Stomach (tissue), 4 donors: ENCODE data around the gene ARAP3.

ENCODE experiments used
- EP300 ChIP-seq: sonication (generic); formaldehyde crosslinking; IDR thresholded peaks from one replicate; pipeline ENCODE4 v1.6.1; 2017; ENCODE audit warnings: antibody characterized with exemption
- POLR2A ChIP-seq, 4 donors: fragments of 450-650 bp; IDR thresholded peaks; one replicate each; pipeline ENCODE4 v1.6.1; 2016; ENCODE audit warnings: antibody characterized with exemption in 4 of 4, control low read depth in 2 of 4, mild to moderate bottlenecking in 1 of 4, moderate library complexity in 1 of 4
- POLR2AphosphoS5 ChIP-seq, 3 donors: sonication (generic); formaldehyde crosslinking; IDR thresholded peaks; one replicate each; pipeline ENCODE4 v1.6.1; 2016; ENCODE audit warnings: antibody characterized with exemption in 3 of 3
- TF ChIP-seq, protein P1 (sequence below), 7 experiments: fragments of 450-650 bp in 4 of 7; fragments of 200-600 bp in 3 of 7; sonication (generic) in 3 of 7; IDR thresholded peaks; one replicate each; pipeline ENCODE4 v1.5.1; 2016 to 2019; ENCODE audit warnings: antibody characterized with exemption in 7 of 7, control low read depth in 2 of 7, mild to moderate bottlenecking in 1 of 7

DNA sequence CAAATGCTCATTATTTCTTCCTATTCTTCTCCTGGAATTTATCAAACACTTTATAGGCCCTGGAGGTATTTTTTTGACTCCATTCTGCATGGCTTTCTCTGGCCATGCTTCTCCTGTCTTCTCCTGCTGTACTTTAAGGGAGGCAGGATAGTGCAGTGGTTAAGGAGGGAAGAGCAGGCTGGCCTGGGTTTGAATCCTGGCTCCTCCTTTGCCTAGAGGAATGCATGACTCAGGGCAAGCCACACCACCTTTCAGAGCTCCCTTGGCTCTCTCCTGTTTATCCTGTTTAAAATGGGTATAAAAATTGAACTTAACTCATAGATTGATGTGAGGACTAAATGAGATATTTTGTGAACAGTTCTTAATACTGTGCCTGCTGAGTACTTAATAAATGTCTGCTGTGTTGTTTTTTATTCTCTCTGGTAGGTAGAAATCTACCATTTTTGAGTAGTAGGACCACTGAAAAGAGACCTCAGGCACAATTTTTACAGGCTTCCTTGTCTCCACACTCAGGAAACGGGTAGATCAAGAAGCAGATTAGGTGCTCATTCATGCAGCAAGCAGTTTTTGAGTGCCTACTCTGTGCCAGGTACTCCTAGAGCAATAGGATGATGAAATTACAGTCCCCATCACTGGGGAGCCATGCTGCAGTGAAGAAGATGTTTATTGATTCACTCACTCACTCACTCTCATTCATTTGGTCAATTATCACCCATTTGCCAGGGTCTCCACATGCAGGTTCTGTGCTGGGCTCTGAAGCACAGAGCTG is 32.7 kb upstream of the ARAP3 start:
- TF ChIP-seq, protein P1, sequence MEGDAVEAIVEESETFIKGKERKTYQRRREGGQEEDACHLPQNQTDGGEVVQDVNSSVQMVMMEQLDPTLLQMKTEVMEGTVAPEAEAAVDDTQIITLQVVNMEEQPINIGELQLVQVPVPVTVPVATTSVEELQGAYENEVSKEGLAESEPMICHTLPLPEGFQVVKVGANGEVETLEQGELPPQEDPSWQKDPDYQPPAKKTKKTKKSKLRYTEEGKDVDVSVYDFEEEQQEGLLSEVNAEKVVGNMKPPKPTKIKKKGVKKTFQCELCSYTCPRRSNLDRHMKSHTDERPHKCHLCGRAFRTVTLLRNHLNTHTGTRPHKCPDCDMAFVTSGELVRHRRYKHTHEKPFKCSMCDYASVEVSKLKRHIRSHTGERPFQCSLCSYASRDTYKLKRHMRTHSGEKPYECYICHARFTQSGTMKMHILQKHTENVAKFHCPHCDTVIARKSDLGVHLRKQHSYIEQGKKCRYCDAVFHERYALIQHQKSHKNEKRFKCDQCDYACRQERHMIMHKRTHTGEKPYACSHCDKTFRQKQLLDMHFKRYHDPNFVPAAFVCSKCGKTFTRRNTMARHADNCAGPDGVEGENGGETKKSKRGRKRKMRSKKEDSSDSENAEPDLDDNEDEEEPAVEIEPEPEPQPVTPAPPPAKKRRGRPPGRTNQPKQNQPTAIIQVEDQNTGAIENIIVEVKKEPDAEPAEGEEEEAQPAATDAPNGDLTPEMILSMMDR (IDR thresholded peaks at IDR 0.05): no peak
- TF ChIP-seq EP300: no peak
- TF ChIP-seq POLR2A (IDR thresholded peaks at IDR 0.05): no peak
- no peak for TF ChIP-seq POLR2AphosphoS5 (IDR thresholded peaks at IDR 0.05)
